H9 (cell line): ENCODE data around the gene TMEM108. TPM values are rescaled to one million over a fixed set of nuclear protein-coding genes. Genes with fewer than 3 reads are reported as not detected.

Experiments
- DNase-seq: peaks from one replicate; pipeline ENCODE4 v3.0.0-alpha.2; 2017
- H2AFZ ChIP-seq: one replicate; pipeline ENCODE4 v1.6.1; 2013; ENCODE audit warnings: mild to moderate bottlenecking, low read length, control low read depth, moderate library complexity
- H2AK5ac ChIP-seq: 2 replicates; pipeline ENCODE4 v1.6.1; 2013; ENCODE audit warnings: low read length, control low read depth, mixed read lengths; ENCODE audit not compliant: insufficient read length
- H2BK120ac ChIP-seq: one replicate; pipeline ENCODE4 v1.6.1; 2013; ENCODE audit warnings: low read depth, mild to moderate bottlenecking, low read length, control low read depth, inconsistent platforms; ENCODE audit not compliant: poor library complexity, severe bottlenecking
- H2BK12ac ChIP-seq: 2 replicates; pipeline ENCODE4 v1.6.1; 2013; ENCODE audit warnings: low read length, control low read depth, mixed read lengths, low read depth; ENCODE audit not compliant: insufficient read length
- H2BK15ac ChIP-seq: 2 replicates; pipeline ENCODE4 v1.6.1; 2013; ENCODE audit warnings: low read depth, low read length, control low read depth
- H2BK20ac ChIP-seq: one replicate; pipeline ENCODE4 v1.6.1; 2013; ENCODE audit warnings: low read depth, mild to moderate bottlenecking, low read length, control low read depth, inconsistent platforms; ENCODE audit not compliant: poor library complexity, severe bottlenecking
- H2BK5ac ChIP-seq: 2 replicates; pipeline ENCODE4 v1.6.1; 2013; ENCODE audit warnings: low read length, control low read depth, mixed read lengths; ENCODE audit not compliant: insufficient read length
- H3K14ac ChIP-seq: 2 replicates; pipeline ENCODE4 v1.6.1; 2013; ENCODE audit warnings: low read length, control low read depth; ENCODE audit not compliant: insufficient read depth
- H3K18ac ChIP-seq: 2 replicates; pipeline ENCODE4 v1.6.1; 2013; ENCODE audit warnings: low read depth, mild to moderate bottlenecking, mixed read lengths, low read length, control low read depth; ENCODE audit not compliant: insufficient read length
- H3K23ac ChIP-seq: 2 replicates; pipeline ENCODE4 v1.6.1; 2013; ENCODE audit warnings: low read length, control low read depth, mixed read lengths, low read depth; ENCODE audit not compliant: insufficient read length
- H3K23me2 ChIP-seq: 2 replicates; pipeline ENCODE4 v1.6.1; 2013; ENCODE audit warnings: low read depth, mild to moderate bottlenecking, mixed read lengths, low read length, control low read depth; ENCODE audit not compliant: insufficient read length, poor library complexity, severe bottlenecking
- H3K27ac ChIP-seq: 2 replicates; pipeline ENCODE4 v1.5.1; 2013; ENCODE audit warnings: low read length, control low read depth, mixed read lengths, low read depth; ENCODE audit not compliant: insufficient read length
- H3K27me3 ChIP-seq: 2 replicates; pipeline ENCODE4 v1.6.1; 2013; ENCODE audit warnings: low read length, control low read depth, inconsistent platforms; ENCODE audit not compliant: insufficient read depth
- H3K4ac ChIP-seq: 2 replicates; pipeline ENCODE4 v1.6.1; 2013; ENCODE audit warnings: low read depth, mild to moderate bottlenecking, control low read depth, inconsistent platforms, low read length, moderate library complexity
- H3K4me1 ChIP-seq: 2 replicates; pipeline ENCODE4 v1.6.1; 2013; ENCODE audit warnings: low read length, control low read depth, inconsistent platforms; ENCODE audit not compliant: insufficient read depth
- H3K4me2 ChIP-seq: 2 replicates; pipeline ENCODE4 v1.6.1; 2013; ENCODE audit warnings: low read length, control low read depth, mixed read lengths; ENCODE audit not compliant: insufficient read length, insufficient read depth
- H3K56ac ChIP-seq: 2 replicates; pipeline ENCODE4 v1.6.1; 2013; ENCODE audit warnings: low read depth, mild to moderate bottlenecking, mixed read lengths, low read length, control low read depth; ENCODE audit not compliant: insufficient read length
- H3K79me1 ChIP-seq: 2 replicates; pipeline ENCODE4 v1.6.1; 2013; ENCODE audit warnings: low read depth, mild to moderate bottlenecking, moderate library complexity, low read length, control low read depth, inconsistent platforms; ENCODE audit not compliant: insufficient read depth, poor library complexity, severe bottlenecking
- H3K79me2 ChIP-seq: 2 replicates; pipeline ENCODE4 v1.6.1; 2013; ENCODE audit warnings: low read length, control low read depth, inconsistent platforms; ENCODE audit not compliant: insufficient read depth
- H3K9ac ChIP-seq: 2 replicates; pipeline ENCODE4 v1.6.1; 2013; ENCODE audit warnings: low read length, control low read depth, mixed read lengths; ENCODE audit not compliant: insufficient read length; ENCODE audit errors: extremely low read depth
- H3K9me3 ChIP-seq: one replicate; pipeline ENCODE4 v1.6.1; 2013; ENCODE audit warnings: low read depth, low read length, inconsistent platforms; ENCODE audit not compliant: control insufficient read depth
- H3T11ph ChIP-seq: one replicate; pipeline ENCODE4 v1.6.1; 2013; ENCODE audit warnings: mild to moderate bottlenecking, low read length, control low read depth, inconsistent platforms
- H4K20me1 ChIP-seq: one replicate; pipeline ENCODE4 v1.6.1; 2013; ENCODE audit not compliant: control insufficient read depth, insufficient read length, insufficient read depth
- H4K5ac ChIP-seq: 2 replicates; pipeline ENCODE4 v1.6.1; 2013; ENCODE audit warnings: low read depth, mild to moderate bottlenecking, mixed read lengths, low read length, control low read depth; ENCODE audit not compliant: insufficient read length
- H4K8ac ChIP-seq: replicated peaks from 2 replicates; pipeline ENCODE4 v1.6.1; 2013; ENCODE audit warnings: low read length, control low read depth, mixed read lengths, low read depth; ENCODE audit not compliant: insufficient read length
- H4K91ac ChIP-seq: 2 replicates; pipeline ENCODE4 v1.6.1; 2013; ENCODE audit warnings: low read depth, mild to moderate bottlenecking, moderate library complexity, mixed read lengths, low read length, control low read depth; ENCODE audit not compliant: insufficient read length
- H3K27ac Mint-ChIP-seq, 3 experiments: 2 replicates in 2 of 3; 3 replicates in 1 of 3; pipeline ENCODE4 v1.8.0; 2020 to 2021; ENCODE audit warnings: mixed read lengths in 3 of 3, mild to moderate bottlenecking in 1 of 3, moderate library complexity in 1 of 3
- H3K27me3 Mint-ChIP-seq: 2 replicates; pipeline ENCODE4 v1.8.0; 2021; ENCODE audit warnings: low read depth, mild to moderate bottlenecking, moderate library complexity, mixed read lengths
- H3K36me3 Mint-ChIP-seq, 3 experiments: 2 replicates in 2 of 3; 3 replicates in 1 of 3; pipeline ENCODE4 v1.8.0; 2020 to 2021; ENCODE audit warnings: low read depth in 3 of 3, mixed read lengths in 3 of 3; ENCODE audit not compliant: insufficient read depth in 1 of 3
- H3K4me1 Mint-ChIP-seq, 2 experiments: 2 replicates each; pipeline ENCODE4 v1.8.0; 2020; ENCODE audit warnings: mixed read lengths in 2 of 2
- H3K4me3 Mint-ChIP-seq, 2 experiments: 2 replicates in 1 of 2; 3 replicates in 1 of 2; pipeline ENCODE4 v1.8.0; 2020 to 2021; ENCODE audit warnings: mild to moderate bottlenecking in 2 of 2, mixed read lengths in 2 of 2, moderate library complexity in 1 of 2
- H3K9me3 Mint-ChIP-seq, 2 experiments: 2 replicates in 1 of 2; 3 replicates in 1 of 2; pipeline ENCODE4 v1.8.0; 2020; ENCODE audit warnings: mild to moderate bottlenecking in 2 of 2, mixed read lengths in 2 of 2, moderate library complexity in 1 of 2
- WGBS: extraction: QIAGEN DNeasy Blood & Tissue Kit; methylation state at CpG from one replicate; pipeline ENCODE4 v1.1.7; 2013; ENCODE audit warnings: missing lambda C conversion rate, low lambda C conversion rate, mixed read lengths; ENCODE audit not compliant: insufficient read length; ENCODE audit errors: extremely low coverage; 5-methylcytosine and 5-hydroxymethylcytosine counted together
- total RNA-seq: library from RNA; stranded (reverse); gene quantifications from 2 replicates; pipeline ENCODE4 v1.2.1, GENCODE V29; 2021
- TF ChIP-seq, protein P1 (sequence below): fragments of 200-600 bp; sonication (generic); conservative IDR thresholded peaks from 3 replicates; pipeline ENCODE4 v1.8.0; 2021; ENCODE audit warnings: antibody characterized with exemption, mild to moderate bottlenecking

TMEM108 gene
- total RNA-seq, 1 experiment from 2014 or later = 5.0 TPM

DNA sequence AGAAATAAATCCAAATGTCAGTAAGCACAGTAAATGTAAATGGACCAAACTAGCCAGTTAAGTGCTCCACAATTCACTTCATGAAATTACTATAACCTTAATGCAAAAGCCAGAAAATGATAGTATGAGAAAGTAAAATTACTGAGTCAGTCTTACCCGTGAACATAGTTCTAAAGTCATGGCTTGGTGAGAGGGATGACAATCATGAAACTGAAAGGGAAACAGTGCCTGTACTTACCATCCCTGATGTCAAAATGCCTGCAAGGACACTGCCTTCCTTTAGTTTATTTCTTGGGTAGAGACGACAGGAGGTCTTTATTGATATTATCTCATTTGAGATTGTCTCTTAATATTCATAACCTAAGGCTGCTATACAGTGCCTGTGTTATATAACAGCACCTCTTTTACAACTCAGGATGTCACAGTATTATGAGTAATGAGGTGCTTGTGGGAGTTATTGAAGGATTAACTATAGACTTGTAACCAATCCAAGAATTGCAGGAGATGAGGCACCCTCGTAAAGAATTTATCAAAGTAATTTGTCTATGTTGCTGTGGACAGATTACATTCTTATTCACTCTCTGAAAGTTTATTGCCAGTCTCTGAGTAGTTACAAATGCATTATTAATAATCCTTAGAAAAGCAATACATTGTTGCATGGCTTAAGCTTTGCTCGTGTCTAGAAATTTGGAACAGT is 218.7 kb downstream of the TMEM108 start:
- Histone ChIP-seq H3K79me2 (no peaks in the 10 kb centered on the region), H3K23me2 (no peaks in the 10 kb centered on the region), H4K91ac (no peak overlapping the region), H3K79me1 (no peaks in the 10 kb centered on the region), H4K5ac (no peak overlapping the region), H3T11ph (no peak overlapping the region), H3K27me3 (no peaks in the 10 kb centered on the region), H3K9ac (no peak overlapping the region), H2BK15ac (no peak overlapping the region), H2BK5ac (no peak overlapping the region), H4K20me1 (no peaks in the 10 kb centered on the region), H2AFZ (no peak overlapping the region), H3K14ac (no peak overlapping the region), H3K4ac (no peak overlapping the region), H2BK12ac (no peak overlapping the region), H3K4me2 (no peak overlapping the region), H4K8ac (no peak overlapping the region), H2AK5ac (no peak overlapping the region), H3K4me1 (no peaks in the 10 kb centered on the region), H3K23ac (no peak overlapping the region), H3K18ac (no peak overlapping the region), H2BK20ac (no peak overlapping the region), H3K27ac (no peak overlapping the region), H2BK120ac (no peak overlapping the region), H3K56ac (no peak overlapping the region), H3K9me3 (no peaks in the 10 kb centered on the region)
- no peak for DNase-seq
- TF ChIP-seq, protein P1, sequence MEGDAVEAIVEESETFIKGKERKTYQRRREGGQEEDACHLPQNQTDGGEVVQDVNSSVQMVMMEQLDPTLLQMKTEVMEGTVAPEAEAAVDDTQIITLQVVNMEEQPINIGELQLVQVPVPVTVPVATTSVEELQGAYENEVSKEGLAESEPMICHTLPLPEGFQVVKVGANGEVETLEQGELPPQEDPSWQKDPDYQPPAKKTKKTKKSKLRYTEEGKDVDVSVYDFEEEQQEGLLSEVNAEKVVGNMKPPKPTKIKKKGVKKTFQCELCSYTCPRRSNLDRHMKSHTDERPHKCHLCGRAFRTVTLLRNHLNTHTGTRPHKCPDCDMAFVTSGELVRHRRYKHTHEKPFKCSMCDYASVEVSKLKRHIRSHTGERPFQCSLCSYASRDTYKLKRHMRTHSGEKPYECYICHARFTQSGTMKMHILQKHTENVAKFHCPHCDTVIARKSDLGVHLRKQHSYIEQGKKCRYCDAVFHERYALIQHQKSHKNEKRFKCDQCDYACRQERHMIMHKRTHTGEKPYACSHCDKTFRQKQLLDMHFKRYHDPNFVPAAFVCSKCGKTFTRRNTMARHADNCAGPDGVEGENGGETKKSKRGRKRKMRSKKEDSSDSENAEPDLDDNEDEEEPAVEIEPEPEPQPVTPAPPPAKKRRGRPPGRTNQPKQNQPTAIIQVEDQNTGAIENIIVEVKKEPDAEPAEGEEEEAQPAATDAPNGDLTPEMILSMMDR = no peak
- WGBS = no CpG with 5 or more reads among the region's 4 CpGs
- Mint-ChIP-seq H3K36me3 (peaks cover 0 to 9% (median 2%) of the 10 kb centered on the region in 3 experiments; a peak in 3 of 7 replicates), H3K4me3 (no peak overlapping the region), H3K9me3 (peaks cover 6 to 7% of the 10 kb centered on the region in 2 experiments; a peak in 3 of 5 replicates), H3K27me3 (no peaks in the 10 kb centered on the region), H3K27ac (no peak overlapping the region), H3K4me1 (no peaks in the 10 kb centered on the region)
